Retina (tissue), 1 donor: ENCODE data around the gene SLC12A8.
A peak's percentile ranks its signal among the peaks of the same experiment; 100 is the strongest.

Source experiments
- DNase-seq: peaks from one replicate; pipeline ENCODE4 v3.0.0-alpha.2; 2016

The SLC12A8 gene

DNA sequence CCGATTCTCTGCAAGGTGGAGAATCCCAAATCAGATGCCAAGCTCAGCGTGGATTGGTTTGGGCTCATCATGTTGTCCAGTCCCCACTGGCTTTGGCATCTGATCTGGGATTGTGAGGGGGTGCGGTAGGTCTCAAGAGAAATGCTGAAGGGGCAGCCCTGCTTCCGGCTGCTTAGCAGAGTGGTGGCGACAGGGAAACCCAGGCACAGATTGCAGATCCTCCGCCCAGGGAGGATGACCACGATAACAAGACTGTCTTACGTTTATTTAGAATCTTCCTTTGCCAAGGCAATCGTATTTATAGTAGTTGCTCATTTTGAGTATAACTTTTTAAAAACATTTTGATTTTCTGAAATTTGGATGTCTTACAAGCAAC, 61.1 kb downstream of the SLC12A8 start:
- no peak for DNase-seq

DNA sequence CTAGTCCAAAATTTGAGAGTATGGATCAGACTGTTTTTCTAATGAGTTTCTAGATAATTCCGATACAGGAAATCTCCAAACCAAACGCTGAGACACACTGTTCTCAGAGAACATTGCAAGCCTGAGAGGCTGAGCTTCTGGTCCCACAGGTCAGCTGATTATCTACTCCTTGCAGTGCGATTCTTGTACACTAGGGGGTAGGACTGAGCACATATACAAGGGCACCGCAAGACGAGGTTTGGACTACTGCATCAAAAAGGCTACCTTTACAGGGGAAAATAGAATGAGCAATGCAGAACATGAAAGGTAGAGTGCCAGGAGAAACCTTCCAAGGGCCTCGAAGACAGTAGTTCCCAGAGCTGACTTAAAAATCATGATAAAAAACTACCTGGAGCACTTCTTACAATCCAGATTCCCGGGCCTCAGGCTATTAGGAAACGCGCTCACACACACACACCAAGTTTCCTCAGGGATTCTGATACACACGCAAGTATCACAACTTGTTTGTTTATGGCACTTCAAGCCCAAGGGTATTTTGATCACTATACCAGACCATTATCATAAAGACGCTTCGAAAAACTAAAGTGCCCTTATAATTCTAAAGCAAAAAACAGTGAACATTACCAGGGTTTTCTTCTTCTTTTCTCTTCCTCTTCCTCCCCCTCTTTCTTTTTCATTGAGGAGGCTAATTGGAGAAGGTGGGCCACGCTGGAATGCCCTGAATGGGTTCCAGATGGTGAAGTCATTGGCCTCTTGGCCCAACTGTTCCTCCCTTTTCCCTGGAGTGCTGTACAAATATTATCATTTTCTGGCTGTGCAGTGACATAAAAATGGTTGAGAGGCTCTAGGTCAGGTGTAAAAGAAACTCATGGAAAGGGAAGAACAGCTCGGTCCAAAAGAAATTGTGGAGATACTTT, 61.8 kb downstream of the SLC12A8 start:
- no peak for DNase-seq

DNA sequence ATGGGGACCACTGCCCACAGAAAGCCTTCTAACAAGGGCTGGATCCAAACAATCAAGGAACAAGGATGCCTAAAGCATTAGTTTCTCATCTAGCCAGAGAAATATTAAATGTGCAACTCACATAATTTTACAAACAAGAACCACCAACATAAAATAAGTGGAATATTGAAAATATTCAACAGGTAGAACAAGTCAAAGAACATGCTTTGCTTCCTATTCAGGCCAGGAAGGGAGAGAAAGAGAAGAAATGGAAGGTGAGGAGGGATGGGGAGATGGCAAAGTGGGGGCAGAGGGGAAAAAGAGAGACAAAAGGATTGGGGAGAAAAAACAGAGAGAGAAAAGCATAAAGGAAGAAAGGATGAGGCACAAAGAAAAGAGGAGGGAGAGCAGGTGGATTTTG, 63.1 kb downstream of the SLC12A8 start:
- DNase-seq, result no peak

DNA sequence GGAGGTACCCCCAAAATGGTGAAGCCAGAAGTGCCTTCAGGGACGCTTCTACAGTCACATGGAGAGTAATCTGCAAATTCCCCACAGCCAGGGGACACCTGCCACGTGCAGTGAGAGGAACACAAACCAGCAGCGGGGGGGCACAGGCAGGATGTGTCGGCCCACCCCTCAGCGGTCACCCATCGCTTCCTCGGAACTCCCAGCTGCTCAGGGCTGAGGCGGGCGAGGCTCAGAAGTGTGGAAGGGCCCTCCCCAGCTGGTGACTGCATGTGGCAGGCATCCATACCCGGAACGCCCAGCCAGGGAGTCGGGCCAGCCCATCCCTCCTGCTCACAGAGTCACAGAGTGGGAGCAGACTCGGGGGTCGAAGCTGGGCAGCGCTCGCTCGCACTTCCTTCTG, 63.7 kb downstream of the SLC12A8 start:
- no peak for DNase-seq

DNA sequence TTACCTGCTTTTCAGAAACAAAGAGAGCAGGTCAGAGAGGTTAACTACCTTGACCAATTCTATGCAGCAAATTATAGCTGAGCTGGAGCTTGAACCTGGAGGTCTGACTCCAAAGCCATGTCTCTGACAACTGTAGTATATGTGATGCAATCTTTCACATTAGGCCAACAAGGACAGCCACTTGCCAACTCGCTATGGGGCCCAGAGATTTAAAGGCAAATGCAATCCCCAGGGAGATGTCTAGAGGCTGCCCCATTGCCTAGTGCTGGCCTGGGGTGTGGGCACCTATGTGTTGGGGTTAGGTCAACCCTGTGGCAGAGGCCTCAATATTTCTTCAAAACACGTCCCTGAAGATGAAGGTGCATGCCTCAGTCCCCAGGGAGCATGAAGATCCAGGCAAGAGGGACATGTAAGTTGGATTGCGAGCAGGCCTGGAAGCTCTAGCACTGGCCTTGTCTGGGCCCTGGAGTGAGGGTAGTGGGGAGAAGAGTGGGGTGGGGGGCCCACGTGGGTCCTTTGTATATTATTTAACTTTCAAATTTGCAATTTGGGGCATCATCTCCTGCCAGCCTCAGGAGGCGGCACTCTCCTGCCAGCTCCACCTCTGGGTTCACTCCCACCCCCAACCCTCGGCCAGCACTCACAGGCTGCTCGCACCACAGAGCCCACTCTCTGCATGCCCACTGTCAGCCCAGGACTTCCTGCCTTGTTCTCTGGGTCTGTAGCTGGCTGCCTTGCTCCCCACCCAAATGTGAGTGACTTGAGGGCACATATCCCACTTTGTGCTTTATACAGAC, 64.3 kb downstream of the SLC12A8 start:
- no peak for DNase-seq

DNA sequence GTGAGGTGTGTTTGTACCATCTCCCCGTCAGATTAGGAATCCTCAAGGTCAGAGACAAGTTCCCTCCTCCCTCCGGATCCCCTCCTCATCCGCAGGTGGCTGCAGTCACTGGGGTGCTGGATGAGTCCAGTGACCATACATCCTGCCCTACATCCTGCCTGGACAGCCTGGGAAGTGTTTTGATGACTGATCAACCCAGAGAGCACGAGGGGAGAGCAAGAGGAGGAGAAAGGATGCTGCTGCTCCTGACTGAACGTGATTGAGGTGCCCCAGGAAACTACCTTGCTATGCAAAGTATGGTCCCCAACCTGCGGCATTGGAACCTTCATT, 65.1 kb downstream of the SLC12A8 start:
- DNase-seq, result no peak

DNA sequence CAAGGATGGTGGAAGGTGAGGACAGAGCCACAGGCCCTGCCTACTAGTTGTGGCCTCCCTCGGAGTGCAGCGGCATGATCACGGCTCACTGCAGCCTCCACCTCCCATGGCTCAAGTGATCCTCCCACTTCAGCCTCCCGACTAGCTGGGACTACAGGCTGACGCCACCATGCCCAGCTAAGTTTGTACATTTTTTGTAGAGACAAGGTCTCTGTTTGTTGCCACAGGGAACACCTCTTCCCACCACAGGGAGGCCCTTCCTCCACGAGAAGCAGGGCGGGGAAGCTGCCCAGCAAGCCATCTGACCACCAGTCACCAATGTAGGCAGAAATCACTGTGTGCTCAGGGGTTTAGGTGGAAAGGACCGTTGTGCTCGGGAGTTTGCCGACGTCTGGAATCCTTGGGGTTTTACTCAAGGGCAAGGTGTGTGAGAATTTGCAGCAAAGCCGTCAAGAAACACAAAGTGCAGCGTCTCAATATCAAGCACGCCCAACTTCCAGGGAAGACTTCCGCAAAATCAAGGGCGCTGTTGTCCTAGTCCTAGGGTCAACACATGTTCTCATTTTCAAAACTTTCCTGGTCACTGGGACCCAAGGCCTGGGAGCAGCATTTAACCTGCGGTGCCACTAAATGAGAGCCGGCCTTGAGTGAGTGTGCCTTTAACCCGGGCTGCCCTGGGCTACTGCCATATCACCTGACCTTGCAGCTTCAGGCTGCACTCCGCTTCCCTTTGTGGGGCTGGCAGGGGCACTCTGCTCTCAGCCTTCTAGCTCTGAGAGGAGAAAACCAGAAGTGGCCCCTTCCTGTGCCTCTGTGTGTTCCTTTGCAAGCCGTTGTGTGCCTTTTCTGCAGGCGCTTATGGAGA, 65.7 kb downstream of the SLC12A8 start:
- no peak for DNase-seq

DNA sequence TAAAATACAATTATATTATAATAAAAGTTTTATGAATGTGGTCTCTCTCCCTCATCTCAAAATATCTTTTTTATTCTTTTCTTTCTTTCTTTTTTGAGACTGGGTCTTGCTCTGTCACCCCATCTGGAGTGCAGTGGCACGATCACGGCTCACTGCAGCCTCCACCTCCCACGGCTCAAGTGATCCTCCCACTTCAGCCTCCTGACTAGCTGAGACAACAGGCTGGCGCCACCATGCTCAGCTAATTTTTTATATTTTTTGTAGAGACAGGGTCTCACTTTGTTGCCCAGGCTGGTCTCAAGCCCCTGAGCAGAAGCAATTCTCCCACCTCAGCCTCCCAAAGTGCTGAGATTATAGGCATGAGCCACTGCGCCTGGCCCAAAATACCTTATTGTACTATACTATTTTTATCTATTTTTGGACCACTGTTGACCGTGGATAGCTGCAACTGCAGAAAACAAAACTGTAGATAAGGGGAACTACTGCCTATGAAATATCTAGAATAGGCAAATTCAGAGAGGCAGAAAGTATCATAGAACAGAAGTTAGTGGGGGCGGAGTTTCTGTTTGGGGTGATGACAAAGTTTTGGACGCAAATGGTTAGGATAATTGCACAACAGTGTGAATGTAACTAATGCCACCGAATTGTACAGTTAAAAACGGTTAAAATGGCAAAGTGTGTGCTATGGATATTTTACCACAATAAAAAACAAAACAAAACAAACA, 66.6 kb downstream of the SLC12A8 start:
- DNase-seq, result no peak

DNA sequence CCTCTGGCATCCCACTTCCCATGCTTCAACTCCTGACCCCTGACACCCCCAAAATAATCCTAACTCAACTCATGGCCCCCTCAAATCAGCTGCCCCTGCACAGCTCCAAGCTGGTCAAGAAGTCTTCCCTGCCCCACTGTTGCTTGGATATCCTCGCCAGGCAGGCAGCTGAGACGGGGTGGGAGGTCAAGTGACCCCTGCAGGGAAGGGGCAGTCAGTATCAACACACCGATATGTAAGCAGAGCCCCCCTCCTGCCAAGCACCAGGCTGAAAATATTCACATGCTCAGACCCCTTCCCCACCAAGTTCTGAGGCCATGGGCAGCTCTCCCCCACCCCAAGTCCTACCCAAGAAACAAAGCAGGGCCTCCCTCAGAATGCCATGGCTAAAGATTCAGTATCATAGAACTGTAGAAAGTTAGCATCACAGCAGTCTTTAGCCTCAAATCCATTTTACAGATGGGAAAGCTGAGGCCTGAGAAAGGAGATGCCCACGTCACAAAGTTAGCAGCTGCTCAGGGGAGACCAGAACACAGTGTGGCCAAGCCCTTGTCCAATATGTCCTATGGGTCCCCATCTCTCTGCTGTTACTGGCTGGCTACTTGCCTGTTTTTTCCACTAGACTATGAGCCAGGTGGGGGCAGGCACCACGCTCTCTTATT, 67.8 kb downstream of the SLC12A8 start:
- DNase-seq, result no peak

DNA sequence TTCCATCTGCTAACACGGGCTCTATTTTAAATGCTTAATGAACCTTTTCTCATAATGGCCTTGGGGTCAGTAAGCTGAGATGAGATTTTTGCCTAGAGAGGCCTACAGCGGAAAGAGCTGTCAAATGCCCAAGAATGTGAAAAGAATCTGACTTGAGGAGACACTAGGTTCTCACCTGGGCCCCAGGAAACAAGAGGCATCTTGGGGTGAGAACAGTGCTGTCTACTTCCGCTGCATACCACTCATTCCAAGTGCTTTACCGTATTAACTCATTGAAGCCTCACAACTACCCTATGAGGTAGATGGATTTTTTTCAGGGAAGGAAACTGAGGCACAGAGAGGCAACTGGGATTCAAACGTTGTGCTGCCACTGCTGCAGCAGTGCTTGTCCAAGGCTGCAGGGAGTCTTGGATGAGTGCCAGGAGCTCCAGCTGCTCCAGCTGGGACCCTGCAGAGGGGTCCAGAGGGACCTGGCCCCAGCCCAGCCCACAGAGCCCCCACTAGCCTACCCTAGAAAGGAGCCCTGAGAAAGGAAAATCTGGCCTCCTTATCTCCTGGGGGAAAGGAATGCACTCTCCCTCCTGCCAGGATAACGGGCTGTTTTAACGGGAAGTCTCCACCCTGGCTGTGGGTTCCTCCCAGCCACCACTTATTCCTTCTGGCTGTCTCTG, 68.4 kb downstream of the SLC12A8 start:
- no peak for DNase-seq

DNA sequence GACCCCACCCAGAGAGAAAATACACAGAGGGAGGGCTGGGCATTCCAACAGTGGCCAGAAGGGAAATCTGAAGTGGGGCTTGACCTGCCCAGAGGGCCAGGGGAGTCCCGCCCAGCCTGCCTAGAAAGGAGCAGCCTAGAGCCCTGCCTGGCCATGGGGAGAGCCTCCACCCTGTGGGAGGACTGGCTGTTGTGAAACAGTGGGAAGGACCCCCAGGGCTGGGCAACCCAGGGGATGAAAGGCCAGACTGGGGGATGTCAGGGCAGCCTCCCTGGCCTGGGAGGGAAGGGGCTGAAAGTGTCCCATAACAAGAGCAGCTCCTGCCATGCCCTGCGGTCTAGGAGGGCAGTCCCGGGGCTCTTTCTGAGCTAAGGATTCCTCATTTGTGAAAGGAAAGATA, 69.0 kb downstream of the SLC12A8 start:
- no peak for DNase-seq

DNA sequence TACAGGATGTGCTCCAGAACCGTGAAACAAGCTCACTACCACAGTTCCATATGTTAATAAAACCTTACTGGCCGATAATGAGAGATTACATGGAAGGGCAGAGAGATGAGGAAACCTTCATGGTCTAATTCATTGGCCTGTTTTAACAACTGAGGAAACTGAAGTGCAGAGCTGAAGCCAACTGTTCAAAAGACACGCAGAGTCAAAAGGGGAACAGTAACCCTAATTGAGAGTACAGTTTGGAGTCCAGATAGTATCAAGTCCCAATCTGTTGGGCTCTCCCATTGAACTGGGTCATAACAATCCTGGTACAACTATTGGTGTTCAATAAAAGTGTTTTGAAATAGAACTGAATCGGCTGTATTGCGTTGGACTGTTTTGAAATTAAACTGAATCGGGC, 69.6 kb downstream of the SLC12A8 start:
- DNase-seq, result no peak

DNA sequence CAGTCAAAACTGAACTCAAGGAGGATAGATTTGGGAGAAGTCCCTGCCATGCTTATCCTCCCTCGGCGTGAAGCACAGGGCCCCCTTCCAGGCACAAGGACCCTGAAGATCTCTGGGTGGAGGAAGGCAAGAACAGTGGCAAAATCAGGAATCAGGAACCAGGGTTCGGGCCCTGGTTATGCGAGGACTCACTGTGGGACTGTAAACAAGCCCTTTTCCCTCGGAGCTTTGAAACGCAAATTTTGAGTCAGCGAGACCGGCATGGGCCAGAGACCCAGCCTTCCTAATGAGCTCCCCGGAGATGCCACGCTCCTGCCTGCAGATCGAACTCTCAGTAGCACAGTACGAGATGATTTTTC, 70.1 kb downstream of the SLC12A8 start:
- DNase-seq, result no peak

DNA sequence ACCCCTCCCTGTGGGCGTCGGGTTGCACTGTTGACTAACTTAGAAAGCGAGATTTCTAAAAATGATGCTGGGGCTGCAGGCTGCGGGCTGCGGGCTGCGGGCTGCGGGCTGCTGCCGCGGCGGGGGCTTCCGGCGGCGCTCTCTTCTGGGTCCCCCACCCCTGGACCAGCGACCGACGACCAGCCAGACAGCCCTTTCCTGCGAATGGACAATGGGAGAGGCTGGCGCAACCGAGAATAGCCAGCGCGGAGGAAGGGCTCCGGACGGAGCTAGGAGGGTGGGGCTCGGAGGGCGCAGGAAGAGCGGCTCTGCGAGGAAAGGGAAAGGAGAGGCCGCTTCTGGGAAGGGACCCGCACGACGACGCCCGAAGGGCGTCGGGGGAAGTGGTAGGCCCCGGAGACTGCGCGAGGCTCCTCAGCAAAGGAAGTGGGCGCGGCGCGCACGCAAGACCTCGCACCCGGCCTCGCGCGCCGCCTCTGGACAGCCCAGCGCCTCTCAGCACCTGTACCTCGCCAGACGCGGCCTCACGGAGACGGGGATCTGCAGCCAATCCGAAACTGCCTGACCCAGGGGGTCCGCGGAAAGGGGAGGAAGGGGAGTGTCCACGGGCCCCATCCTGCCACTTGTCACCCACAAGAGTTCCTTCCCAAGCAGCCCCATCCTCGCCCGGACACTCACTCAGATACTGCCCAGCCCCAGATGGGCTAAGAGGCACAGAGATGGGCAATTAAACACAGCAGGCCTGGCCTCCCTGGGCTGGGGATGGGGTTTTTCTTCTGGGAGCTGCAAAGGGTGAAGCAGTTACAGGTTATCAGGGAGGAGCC, 70.7 kb downstream of the SLC12A8 start:
- DNase-seq, result peak; percentile 86

DNA sequence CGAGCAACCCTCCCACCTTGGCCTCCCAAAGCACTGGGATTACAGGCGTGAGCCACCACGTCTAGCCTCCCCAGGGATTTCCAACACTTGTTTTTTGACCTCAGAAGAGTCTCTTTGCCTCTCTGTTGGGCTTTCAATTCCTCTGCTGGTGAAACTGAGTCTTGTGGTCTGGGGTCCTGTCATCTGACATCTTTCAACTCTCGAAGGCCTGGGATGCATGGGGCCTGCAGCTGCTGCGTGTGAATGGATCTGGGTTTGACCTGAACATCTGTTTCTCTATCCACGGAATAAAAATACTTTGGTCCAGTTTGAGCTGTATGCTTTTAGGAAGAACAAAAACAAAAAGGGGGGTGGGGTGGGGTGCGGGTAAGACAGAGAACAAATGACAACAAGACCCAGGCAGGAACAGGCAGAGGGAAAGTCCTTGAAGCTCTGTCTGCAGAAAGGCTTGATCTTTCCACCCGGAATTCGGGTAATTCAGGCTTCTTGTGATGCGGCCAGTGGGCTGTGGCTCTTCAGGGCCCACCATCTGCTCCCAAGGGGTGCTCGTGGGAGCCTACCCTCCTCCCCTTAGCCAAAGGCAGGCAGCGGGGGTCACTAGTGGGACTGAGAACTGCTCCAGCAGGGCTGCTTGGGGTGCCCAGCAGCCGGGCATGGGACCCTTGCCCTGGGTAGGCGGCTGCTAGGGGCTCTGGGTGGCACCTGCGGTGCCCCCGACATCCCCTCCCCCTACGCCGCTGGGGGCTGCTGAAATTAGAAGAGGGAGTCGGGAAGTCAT, 71.5 kb downstream of the SLC12A8 start:
- DNase-seq, result no peak

DNA sequence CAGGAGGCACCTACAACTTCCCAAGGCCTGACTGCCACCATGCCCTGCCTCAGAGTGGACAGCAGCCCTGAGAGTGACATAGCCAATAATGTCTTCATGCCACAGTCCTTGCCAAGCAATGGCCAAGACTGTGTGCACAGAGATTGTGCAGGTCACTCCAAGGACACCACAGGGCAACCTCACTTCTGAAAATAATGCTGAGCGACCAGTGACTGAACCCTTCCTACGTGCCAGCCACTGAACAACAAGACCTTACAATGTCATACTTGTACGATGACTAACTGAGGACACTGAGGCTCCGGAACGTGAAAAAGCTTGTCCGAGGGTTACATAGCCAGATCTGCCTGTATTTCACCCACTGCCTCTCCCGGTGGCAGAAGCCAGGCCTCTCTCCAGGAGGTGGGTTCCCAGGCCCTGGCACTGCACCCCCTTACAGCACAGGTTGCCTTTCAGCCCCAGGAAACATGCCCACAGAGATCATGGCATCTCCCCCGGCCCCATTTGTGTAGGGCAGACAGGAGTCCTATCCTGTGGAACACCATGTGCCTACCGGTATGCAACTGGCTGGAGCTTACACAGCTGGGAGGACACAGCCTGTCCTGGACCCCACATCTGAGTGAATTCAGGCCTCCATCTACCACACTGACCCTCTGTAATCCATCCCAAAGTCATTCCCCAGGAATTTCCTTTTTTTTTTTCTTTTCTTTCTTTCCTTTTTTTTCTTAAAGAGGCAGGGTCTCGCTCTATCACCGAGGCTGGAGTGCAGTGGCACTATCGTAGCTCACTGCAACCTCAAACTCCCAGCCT, 72.3 kb downstream of the SLC12A8 start:
- DNase-seq, result no peak

DNA sequence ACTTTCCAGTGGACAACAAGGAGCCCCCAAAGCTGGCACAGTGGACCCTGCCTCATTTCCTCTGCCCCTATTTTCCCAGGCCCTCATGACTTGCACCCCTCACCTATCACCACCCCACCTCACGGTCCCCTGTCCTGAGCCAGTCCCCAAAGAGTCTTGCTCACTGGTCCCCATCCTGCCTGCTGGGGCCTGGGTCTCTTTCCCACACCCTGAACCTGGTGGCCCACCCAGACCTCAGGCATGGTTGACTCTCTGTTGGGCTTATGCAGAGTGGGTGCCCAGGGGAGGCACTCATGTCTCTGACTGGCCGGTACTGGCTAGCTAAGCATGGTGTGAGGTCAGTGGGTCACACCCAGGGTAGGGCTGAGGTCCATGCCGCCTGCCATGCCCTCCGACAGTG, 73.2 kb downstream of the SLC12A8 start:
- no peak for DNase-seq

DNA sequence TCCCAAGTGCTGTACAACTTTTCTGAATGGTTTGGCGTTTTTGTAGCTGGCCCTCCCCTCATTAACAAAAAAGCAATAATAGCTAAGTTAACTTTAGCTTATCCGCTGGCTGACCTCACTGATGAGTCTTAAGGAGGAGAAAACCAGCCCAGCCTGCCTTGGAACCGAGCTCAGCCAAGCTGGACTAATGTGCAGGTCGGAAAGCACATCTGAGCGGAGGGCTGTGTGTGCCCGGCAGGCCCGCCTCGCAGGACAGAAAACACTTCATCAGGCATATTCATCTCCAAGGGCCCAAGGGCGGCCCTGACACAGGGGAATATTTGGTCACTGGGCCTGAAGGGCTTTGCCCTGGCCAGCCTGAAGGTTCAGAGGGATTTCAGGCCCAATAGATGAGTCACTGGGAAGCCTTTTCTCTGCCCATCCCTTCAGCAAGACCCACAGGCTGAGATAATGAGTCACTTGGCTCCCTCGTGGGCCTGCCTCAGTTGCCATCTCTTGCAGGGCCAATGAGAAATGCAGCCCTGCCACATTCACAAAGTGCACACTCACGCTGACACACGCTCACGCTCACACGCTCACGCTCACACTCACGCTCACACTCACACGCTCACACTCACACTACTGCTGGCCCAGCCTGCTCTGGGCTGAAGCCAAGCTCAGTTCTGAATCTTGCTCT, 75.1 kb downstream of the SLC12A8 start:
- no peak for DNase-seq
